COR-L47 (cell line): ENCODE results near the gene GASK1A.

ENCODE experiments used
- DNase-seq: peaks from one replicate; lab custom pipeline; 2025; lab: John Stamatoyannopoulos, UW

GASK1A gene

GRCh38 chr3:42983927-42984326 lies 4.8 kb downstream of the GASK1A start:
- DNase-seq = no peak

GRCh38 chr3:42984701-42985100 lies 5.6 kb downstream of the GASK1A start:
- no peak for DNase-seq

- DNase-seq = no peak
Observed at GRCh38 chr3:42988097-42988496, 9.0 kb downstream of the GASK1A start.

GRCh38 chr3:42988566-42988965 lies 9.5 kb downstream of the GASK1A start:
- no peak for DNase-seq

GRCh38 chr3:42991341-42992315 lies 12.5 kb downstream of the GASK1A start:
- no peak for DNase-seq

GRCh38 chr3:42994595-42994994 lies 15.5 kb downstream of the GASK1A start:
- no peak for DNase-seq

- DNase-seq = no peak
Observed at GRCh38 chr3:42996021-42996420, 16.9 kb downstream of the GASK1A start.

- no peak for DNase-seq
Observed at GRCh38 chr3:42996633-42997075, 17.5 kb downstream of the GASK1A start.

- no peak for DNase-seq
Observed at GRCh38 chr3:42999212-42999611, 20.1 kb downstream of the GASK1A start.

GRCh38 chr3:42999632-43000031 lies 20.5 kb downstream of the GASK1A start:
- no peak for DNase-seq

- no peak for DNase-seq
Observed at GRCh38 chr3:43000387-43000786, 21.3 kb downstream of the GASK1A start.

GRCh38 chr3:43001094-43001553 lies 22.0 kb downstream of the GASK1A start:
- DNase-seq = no peak

- no peak for DNase-seq
Observed at GRCh38 chr3:43001556-43002121, 22.5 kb downstream of the GASK1A start.

- DNase-seq = no peak
Observed at GRCh38 chr3:43004282-43004681, 25.2 kb downstream of the GASK1A start.

GRCh38 chr3:43005253-43005652 lies 26.1 kb downstream of the GASK1A start:
- no peak for DNase-seq

GRCh38 chr3:43005981-43006380 lies 26.9 kb downstream of the GASK1A start:
- no peak for DNase-seq

- DNase-seq = no peak
Observed at GRCh38 chr3:43006825-43007224, 27.7 kb downstream of the GASK1A start.

- no peak for DNase-seq
Observed at GRCh38 chr3:43009547-43009946, 30.4 kb downstream of the GASK1A start.

GRCh38 chr3:43010638-43011037 lies 31.5 kb downstream of the GASK1A start:
- no peak for DNase-seq

GRCh38 chr3:43011638-43012037 lies 32.5 kb downstream of the GASK1A start:
- DNase-seq = no peak

- DNase-seq = no peak
Observed at GRCh38 chr3:43012174-43012573, 33.1 kb downstream of the GASK1A start.

- DNase-seq = no peak
Observed at GRCh38 chr3:43013256-43013655, 34.1 kb downstream of the GASK1A start.

- no peak for DNase-seq
Observed at GRCh38 chr3:43013743-43014155, 34.6 kb downstream of the GASK1A start.
